ENCODE results near the gene RIPOR2. TPM values are rescaled to one million over a fixed set of nuclear protein-coding genes. Genes with fewer than 3 reads are reported as not detected.

Gene RIPOR2
- 0.25 and 1.1 TPM in 2 replicates for total RNA-seq (2012; rRNA removed)

DNA sequence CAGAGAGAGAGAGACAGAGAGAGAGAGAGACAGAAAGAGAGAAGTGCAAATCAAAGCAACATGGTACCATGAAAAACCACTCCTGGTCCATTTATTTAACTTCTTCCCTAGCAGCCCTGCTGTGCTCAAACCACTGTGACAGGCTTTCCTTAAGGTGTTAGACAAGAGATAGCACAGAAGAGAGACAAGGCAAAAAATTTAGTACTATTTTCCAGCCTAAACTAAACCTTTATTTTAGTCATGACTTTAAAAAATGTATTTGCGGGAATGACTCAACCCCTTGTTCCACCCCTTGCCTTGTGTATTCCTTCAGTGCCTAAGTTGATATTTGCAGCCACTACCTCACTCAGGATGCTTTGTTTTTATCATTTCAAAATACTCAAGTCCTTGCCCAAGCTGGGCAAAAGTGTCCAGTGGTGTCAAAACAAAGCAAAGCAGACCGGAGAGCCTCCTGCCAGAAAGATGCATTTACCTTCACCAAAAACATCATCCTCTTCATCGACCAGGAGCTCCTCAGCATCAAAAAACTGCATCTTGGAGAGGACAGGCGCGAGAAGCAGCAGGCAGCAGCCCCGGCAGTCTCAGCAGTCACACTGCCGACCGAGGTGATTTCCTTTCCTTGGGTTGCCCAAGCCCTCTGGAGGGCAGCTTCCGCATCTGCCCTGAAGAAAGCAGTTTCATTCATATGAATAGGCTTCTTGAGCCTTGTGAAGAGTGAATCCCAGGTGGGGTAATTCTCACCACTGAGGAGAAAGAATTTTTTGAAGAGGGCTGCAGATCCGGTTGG, at the start of gene RIPOR2:
TSS of gene RIPOR2 (minus strand) at position 595 of the 787 bp plus-strand sequence. CDS start at position 533, 62 bp downstream.
- H3K9me3 ChIP-seq (replicated peaks; ENCODE audit: low read length), result no peaks in the 10 kb centered on the region
- no peak within 1 kb of the TSS for H3K9ac ChIP-seq (ENCODE audit: low read depth, low read length)
- H3K4me1 ChIP-seq (ENCODE audit: control insufficient read depth, insufficient read depth, low read length), result peaks cover 11% of the 10 kb centered on the region
- H3K36me3 ChIP-seq (ENCODE audit: insufficient read depth, low read length), result no peaks in the 10 kb centered on the region
- no peak within 1 kb of the TSS for H3K4me2 ChIP-seq (ENCODE audit: low read length)
- H3K27me3 ChIP-seq (ENCODE audit: control insufficient read depth, insufficient read depth, low read length), result no peaks in the 10 kb centered on the region
- H3K4me3 ChIP-seq (ENCODE audit: low read length), result no peak within 1 kb of the TSS

DNA sequence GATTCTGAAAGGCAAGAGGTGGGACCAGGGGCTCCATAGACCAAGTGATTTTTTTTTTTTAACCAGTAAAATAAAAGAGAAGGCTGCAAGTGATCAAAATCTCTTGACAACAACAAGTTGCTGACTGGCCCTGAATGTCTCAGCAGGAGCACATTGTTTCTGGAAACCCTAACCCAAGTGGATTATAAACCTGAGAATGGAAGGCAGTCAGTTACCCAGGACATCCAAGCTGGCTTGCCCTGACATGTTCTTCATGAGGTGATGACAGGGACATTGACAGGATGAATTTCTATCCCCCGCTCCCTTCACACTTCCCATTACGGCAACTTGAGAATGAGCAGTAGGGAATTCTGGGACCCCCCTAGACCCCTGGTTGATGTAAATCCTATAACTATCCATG, 49.6 kb upstream of the RIPOR2 start:
- no peaks in the 10 kb centered on the region for H3K27me3 ChIP-seq (ENCODE audit: control insufficient read depth, insufficient read depth, low read length)
- no peaks in the 10 kb centered on the region for H3K9me3 ChIP-seq (replicated peaks; ENCODE audit: low read length)
- H3K36me3 ChIP-seq (ENCODE audit: insufficient read depth, low read length), result no peaks in the 10 kb centered on the region
- H3K9ac ChIP-seq (ENCODE audit: low read depth, low read length), result no peak overlapping the region
- H3K4me2 ChIP-seq (ENCODE audit: low read length), result no peak overlapping the region
- H3K4me3 ChIP-seq (ENCODE audit: low read length), result no peak overlapping the region
- H3K4me1 ChIP-seq (ENCODE audit: control insufficient read depth, insufficient read depth, low read length), result peaks cover 22% of the 10 kb centered on the region

DNA sequence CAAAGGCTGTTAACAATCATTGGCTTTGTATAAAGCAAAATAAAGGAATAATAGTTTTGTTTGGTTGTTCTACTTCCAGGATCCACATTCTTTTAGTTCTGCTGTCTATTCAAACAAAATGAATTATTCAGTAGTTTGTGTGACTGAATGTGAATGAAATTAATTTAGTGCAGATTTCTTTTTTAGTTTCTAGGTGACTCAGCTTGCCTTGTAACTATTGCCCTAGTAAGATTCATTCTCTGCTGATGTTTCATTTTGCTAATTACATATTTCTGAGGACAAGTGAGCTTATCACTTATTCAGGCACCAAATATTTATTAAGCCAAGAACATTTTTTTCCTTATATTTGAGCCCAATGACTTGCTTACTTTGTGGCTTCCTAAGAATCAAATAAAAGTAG, 46.5 kb upstream of the RIPOR2 start:
- H3K4me3 ChIP-seq (ENCODE audit: low read length), result no peak overlapping the region
- no peak overlapping the region for H3K9ac ChIP-seq (ENCODE audit: low read depth, low read length)
- H3K36me3 ChIP-seq (ENCODE audit: insufficient read depth, low read length), result no peaks in the 10 kb centered on the region
- H3K4me2 ChIP-seq (ENCODE audit: low read length), result no peak overlapping the region
- peaks cover 22% of the 10 kb centered on the region for H3K4me1 ChIP-seq (ENCODE audit: control insufficient read depth, insufficient read depth, low read length)
- H3K9me3 ChIP-seq (replicated peaks; ENCODE audit: low read length), result no peaks in the 10 kb centered on the region
- H3K27me3 ChIP-seq (ENCODE audit: control insufficient read depth, insufficient read depth, low read length), result no peaks in the 10 kb centered on the region

DNA sequence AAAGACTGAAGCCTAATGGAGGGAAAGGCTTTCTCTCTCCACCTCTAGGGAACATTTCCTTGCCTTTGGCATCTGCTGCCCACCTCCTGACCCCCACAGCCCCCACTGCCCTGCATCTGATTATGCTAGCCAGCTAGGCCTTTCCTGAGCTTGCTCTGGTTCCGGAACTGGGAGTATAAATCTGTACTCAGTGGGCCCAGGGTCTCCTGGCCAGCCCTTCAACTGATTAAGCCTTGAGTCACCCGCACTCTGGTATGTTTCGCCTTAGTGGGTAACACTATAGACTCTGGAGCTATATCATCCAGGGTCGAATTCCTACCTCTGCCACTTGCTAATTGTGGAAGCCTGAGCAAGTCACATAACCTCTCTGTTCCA, 45.6 kb upstream of the RIPOR2 start:
- H3K4me2 ChIP-seq (ENCODE audit: low read length), result no peak overlapping the region
- peaks cover 22% of the 10 kb centered on the region for H3K4me1 ChIP-seq (ENCODE audit: control insufficient read depth, insufficient read depth, low read length)
- H3K9ac ChIP-seq (ENCODE audit: low read depth, low read length), result no peak overlapping the region
- H3K27me3 ChIP-seq (ENCODE audit: control insufficient read depth, insufficient read depth, low read length), result no peaks in the 10 kb centered on the region
- H3K4me3 ChIP-seq (ENCODE audit: low read length), result no peak overlapping the region
- no peaks in the 10 kb centered on the region for H3K36me3 ChIP-seq (ENCODE audit: insufficient read depth, low read length)
- H3K9me3 ChIP-seq (replicated peaks; ENCODE audit: low read length), result no peaks in the 10 kb centered on the region

- H3K36me3 ChIP-seq (ENCODE audit: insufficient read depth, low read length), result no peaks in the 10 kb centered on the region
Measured at GRCh38 chr6:24980507-24981385, 45.0 kb upstream of the RIPOR2 start.

GRCh38 chr6:24979176-24979575, 43.4 kb upstream of the RIPOR2 start:
- no peak overlapping the region for H3K4me3 ChIP-seq (ENCODE audit: low read length)
- H3K4me2 ChIP-seq (ENCODE audit: low read length), result no peak overlapping the region
- no peaks in the 10 kb centered on the region for H3K9me3 ChIP-seq (replicated peaks; ENCODE audit: low read length)
- H3K36me3 ChIP-seq (ENCODE audit: insufficient read depth, low read length), result no peaks in the 10 kb centered on the region
- H3K9ac ChIP-seq (ENCODE audit: low read depth, low read length), result no peak overlapping the region
- H3K4me1 ChIP-seq (ENCODE audit: control insufficient read depth, insufficient read depth, low read length), result peaks cover 22% of the 10 kb centered on the region
- H3K27me3 ChIP-seq (ENCODE audit: control insufficient read depth, insufficient read depth, low read length), result no peaks in the 10 kb centered on the region

More at GRCh38 chr6:24980507-24981385, 45.0 kb upstream of the RIPOR2 start:
- Histone ChIP-seq H3K4me1 (ENCODE audit: control insufficient read depth, insufficient read depth, low read length) (peaks cover 22% of the 10 kb centered on the region), H3K4me2 (ENCODE audit: low read length) (no peak overlapping the region), H3K9me3 (replicated peaks; ENCODE audit: low read length) (no peaks in the 10 kb centered on the region), H3K9ac (ENCODE audit: low read depth, low read length) (no peak overlapping the region), H3K27me3 (ENCODE audit: control insufficient read depth, insufficient read depth, low read length) (no peaks in the 10 kb centered on the region), H3K4me3 (ENCODE audit: low read length) (no peak overlapping the region)

DNA sequence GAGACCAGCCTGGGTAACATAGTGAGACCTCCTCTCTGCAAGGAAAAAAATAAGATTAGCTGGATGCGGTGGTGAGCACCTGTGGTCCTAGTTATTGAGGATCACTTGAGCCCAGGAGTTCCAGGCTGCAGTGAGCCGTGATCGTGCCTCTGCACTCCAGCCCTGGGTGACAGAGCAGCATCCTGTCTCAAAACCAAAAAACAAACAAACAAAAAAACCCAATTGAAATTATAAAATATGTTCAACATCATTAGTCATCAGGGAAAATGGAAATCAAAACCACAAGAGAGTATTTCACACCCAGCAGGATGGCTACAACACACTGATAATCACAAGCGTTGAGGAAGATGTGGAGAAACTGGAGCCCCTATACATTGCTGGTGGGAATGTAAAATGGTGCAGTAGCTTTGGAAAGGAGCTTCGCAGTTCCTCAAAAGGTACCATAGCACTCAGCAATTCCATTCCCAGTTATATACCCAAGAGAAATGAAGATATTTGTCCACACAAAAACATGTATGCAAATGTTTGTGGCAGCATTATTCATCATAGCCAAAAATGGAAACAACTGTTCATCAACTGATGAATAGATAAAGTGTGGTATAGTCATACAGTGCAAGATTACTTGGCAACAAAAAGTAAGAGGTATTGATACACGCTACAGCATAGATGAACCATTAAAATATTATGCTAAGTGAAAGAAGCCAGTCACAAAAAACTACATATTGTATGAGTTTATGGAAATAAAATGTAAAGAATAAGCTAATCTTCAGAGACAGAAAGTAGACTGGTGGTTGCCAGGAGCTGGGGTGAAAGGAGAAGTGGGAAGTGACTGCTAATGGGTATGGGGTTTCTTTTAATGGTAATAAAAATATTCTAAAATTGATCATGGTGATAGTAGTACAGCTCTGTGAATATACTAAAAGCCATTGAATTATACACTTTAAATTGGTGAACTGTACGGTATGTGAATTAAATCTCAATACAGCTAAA, 38.7 kb upstream of the RIPOR2 start:
- Histone ChIP-seq H3K27me3 (ENCODE audit: control insufficient read depth, insufficient read depth, low read length) (no peaks in the 10 kb centered on the region), H3K36me3 (ENCODE audit: insufficient read depth, low read length) (no peaks in the 10 kb centered on the region), H3K4me1 (ENCODE audit: control insufficient read depth, insufficient read depth, low read length) (no peaks in the 10 kb centered on the region), H3K9ac (ENCODE audit: low read depth, low read length) (no peak overlapping the region), H3K4me3 (ENCODE audit: low read length) (no peak overlapping the region), H3K9me3 (replicated peaks; ENCODE audit: low read length) (no peaks in the 10 kb centered on the region), H3K4me2 (ENCODE audit: low read length) (no peak overlapping the region)

DNA sequence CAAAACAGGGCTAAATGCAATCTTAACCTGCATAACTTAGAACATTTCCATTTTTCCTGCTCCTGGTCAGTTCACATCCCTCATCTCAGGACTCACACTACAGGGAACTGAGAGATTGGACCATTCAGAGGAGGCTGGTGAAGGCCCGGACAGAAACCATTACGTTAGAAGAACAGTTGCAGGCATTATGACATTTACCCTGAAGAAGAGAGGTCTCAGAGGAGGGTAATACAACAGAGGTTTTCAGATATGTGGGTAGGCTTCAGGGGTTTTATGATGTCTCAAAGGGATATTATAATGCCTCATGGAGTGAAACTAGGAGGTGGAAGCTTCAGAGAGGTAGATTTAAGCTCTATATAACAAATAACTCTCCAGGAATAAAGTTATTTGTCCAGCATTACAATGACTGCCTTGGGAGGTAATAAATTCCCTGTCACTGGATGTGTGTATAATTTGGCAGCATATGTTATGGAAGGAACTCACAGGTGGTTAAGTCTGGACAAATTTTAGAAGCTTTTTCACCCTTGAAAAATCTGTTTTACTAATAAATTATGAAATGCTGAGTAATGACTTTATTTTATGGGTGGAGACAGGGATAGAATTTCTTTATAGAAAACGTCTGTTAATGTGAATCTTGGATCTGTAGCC, 36.7 kb upstream of the RIPOR2 start:
- H3K27me3 ChIP-seq (ENCODE audit: control insufficient read depth, insufficient read depth, low read length), result no peaks in the 10 kb centered on the region
- no peaks in the 10 kb centered on the region for H3K4me1 ChIP-seq (ENCODE audit: control insufficient read depth, insufficient read depth, low read length)
- H3K36me3 ChIP-seq (ENCODE audit: insufficient read depth, low read length), result no peaks in the 10 kb centered on the region
- no peak overlapping the region for H3K9ac ChIP-seq (ENCODE audit: low read depth, low read length)
- no peaks in the 10 kb centered on the region for H3K9me3 ChIP-seq (replicated peaks; ENCODE audit: low read length)
- H3K4me3 ChIP-seq (ENCODE audit: low read length), result no peak overlapping the region
- H3K4me2 ChIP-seq (ENCODE audit: low read length), result no peak overlapping the region

GRCh38 chr6:24971067-24971466, 35.3 kb upstream of the RIPOR2 start:
- H3K4me2 ChIP-seq (ENCODE audit: low read length), result no peak overlapping the region
- no peaks in the 10 kb centered on the region for H3K4me1 ChIP-seq (ENCODE audit: control insufficient read depth, insufficient read depth, low read length)
- H3K9ac ChIP-seq (ENCODE audit: low read depth, low read length), result no peak overlapping the region
- H3K36me3 ChIP-seq (ENCODE audit: insufficient read depth, low read length), result no peaks in the 10 kb centered on the region
- H3K27me3 ChIP-seq (ENCODE audit: control insufficient read depth, insufficient read depth, low read length), result peaks cover 6% of the 10 kb centered on the region
- H3K9me3 ChIP-seq (replicated peaks; ENCODE audit: low read length), result no peaks in the 10 kb centered on the region
- no peak overlapping the region for H3K4me3 ChIP-seq (ENCODE audit: low read length)

DNA sequence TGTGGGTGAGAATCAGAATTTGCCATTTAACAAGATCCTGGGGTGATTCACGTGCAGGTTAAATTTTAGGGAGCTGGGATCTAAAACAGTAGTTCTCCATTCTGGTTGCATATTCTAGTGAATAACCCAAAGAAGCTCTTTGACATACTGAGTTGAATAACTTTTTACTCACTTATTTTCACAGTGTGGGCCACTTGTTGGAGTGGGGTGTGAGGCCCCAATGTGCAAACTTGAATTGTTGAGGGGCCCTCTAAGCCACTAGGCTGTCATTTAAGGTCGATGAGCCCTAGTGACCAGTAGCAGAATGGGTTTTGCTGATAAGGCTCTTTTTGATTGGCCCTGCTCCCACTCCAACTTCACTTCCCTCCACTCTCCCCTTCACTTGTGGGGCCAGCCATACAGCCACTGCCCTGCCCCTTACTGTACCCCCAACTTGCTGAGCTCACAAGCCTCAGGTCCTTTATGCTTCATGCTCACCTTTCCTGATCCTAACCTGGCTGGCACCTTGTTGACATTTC, 33.6 kb upstream of the RIPOR2 start:
- Histone ChIP-seq H3K36me3 (ENCODE audit: insufficient read depth, low read length) (no peaks in the 10 kb centered on the region), H3K4me2 (ENCODE audit: low read length) (no peak overlapping the region), H3K4me3 (ENCODE audit: low read length) (no peak overlapping the region), H3K9me3 (replicated peaks; ENCODE audit: low read length) (no peaks in the 10 kb centered on the region), H3K9ac (ENCODE audit: low read depth, low read length) (no peak overlapping the region), H3K4me1 (ENCODE audit: control insufficient read depth, insufficient read depth, low read length) (no peaks in the 10 kb centered on the region), H3K27me3 (ENCODE audit: control insufficient read depth, insufficient read depth, low read length) (peaks cover 6% of the 10 kb centered on the region)

All from skeletal muscle satellite cell (primary cell).